ENCODE results near the gene KDF1. TPM values are rescaled to one million over a fixed set of nuclear protein-coding genes. Genes with fewer than 3 reads are reported as not detected.

Gene KDF1
- total RNA-seq, 1 experiment from 2014 or later, result 23.0 TPM

GRCh38 chr1:26953374-26953773 is 6.9 kb downstream of the KDF1 start:
- DNase-seq (ENCODE audit: low read depth, low spot score) (no peak), ATAC-seq (no peak)
- no peaks in the 10 kb centered on the region for H3K27me3 ChIP-seq (ENCODE audit: insufficient read depth, low read length)
- BruUV-seq (replicated peaks), result no TSS peak
- TF ChIP-seq ZNF274 (IDR thresholded peaks at IDR 0.05; ENCODE audit: low read depth, low read length), result no peak
- TF ChIP-seq EZH2phosphoT487 (IDR thresholded peaks at IDR 0.05; ENCODE audit: borderline replicate concordance), result no peak
- TF ChIP-seq CBX3 (IDR thresholded peaks at IDR 0.05; ENCODE audit: low read depth), result no peak
- TF ChIP-seq REST (IDR thresholded peaks at IDR 0.05; ENCODE audit: low read depth), result no peak
- no peak for TF ChIP-seq FOSL1 (IDR thresholded peaks at IDR 0.05; ENCODE audit: low read depth)
- TF ChIP-seq JUND (IDR thresholded peaks at IDR 0.05), result no peak
- H3K27ac ChIP-seq (ENCODE audit: low read depth, low read length), result no peak overlapping the region
- no peak overlapping the region for H2AFZ ChIP-seq (ENCODE audit: low read depth, low read length, poor library complexity, severe bottlenecking)
- H3K36me3 ChIP-seq (ENCODE audit: control insufficient read depth in 1 of 2, insufficient read depth in 2 of 2, low read length in 2 of 2), result peaks cover 5 to 16% of the 10 kb centered on the region in 2 experiments; a peak in 2 of 4 replicates
- RAD21 ChIA-PET (ENCODE audit: low non-redundant PET in 1 of 2, low total read pairs in 2 of 2, uncharacterized antibody in 2 of 2, unreplicated experiment in 2 of 2), result no interaction called here
- POLR2A ChIA-PET, result no interaction called here
- intact Hi-C loops (cut with micrococcal nuclease), result no loop called here
- CTCF ChIA-PET, result no interaction called here
- no peak overlapping the region for H3K9ac ChIP-seq (ENCODE audit: low read length)
- no peaks in the 10 kb centered on the region for H3K9me3 ChIP-seq (ENCODE audit: control insufficient read depth in 1 of 2, insufficient read depth in 1 of 2, low read depth in 1 of 2, low read length in 2 of 2)
- H3K4me1 ChIP-seq (ENCODE audit: control insufficient read depth in 1 of 2, insufficient read depth in 2 of 2, low read length in 2 of 2), result peaks cover 9 to 20% of the 10 kb centered on the region in 2 experiments
- H3K4me2 ChIP-seq (ENCODE audit: low read length), result no peak overlapping the region
- no peaks in the 10 kb centered on the region for H4K20me1 ChIP-seq (ENCODE audit: insufficient read depth)
- H3K79me2 ChIP-seq (ENCODE audit: insufficient read depth, low read length), result peaks cover 13% of the 10 kb centered on the region
- no peaks in the 10 kb centered on the region for H3K9me2 ChIP-seq (ENCODE audit: insufficient read depth)
- no peak overlapping the region for H3K4me3 ChIP-seq (replicated peaks in 1 of 2; ENCODE audit: low read depth in 1 of 2, low read length in 2 of 2)
